Measurements from ENCODE around the gene SETD5.

SETD5 gene

GRCh38 chr3:9412293-9412692, 14.9 kb downstream of the SETD5 start:
- DNase-seq, result no peak

- no peak for DNase-seq
Measured at GRCh38 chr3:9414826-9415225, 17.4 kb downstream of the SETD5 start.

GRCh38 chr3:9415485-9416138, 18.2 kb downstream of the SETD5 start:
- DNase-seq, result no peak

GRCh38 chr3:9416139-9416780, 18.8 kb downstream of the SETD5 start:
- DNase-seq, result no peak

- no peak for DNase-seq
Measured at GRCh38 chr3:9420850-9421549, 23.6 kb downstream of the SETD5 start.

- peak; percentile 84 to 99 for DNase-seq
Measured at GRCh38 chr3:9422712-9423424, 25.5 kb downstream of the SETD5 start.

- no peak for DNase-seq
Measured at GRCh38 chr3:9428411-9428810, 31.0 kb downstream of the SETD5 start.

- DNase-seq, result no peak
Measured at GRCh38 chr3:9430733-9431132, 33.3 kb downstream of the SETD5 start.

- no peak for DNase-seq
Measured at GRCh38 chr3:9433627-9434521, 36.5 kb downstream of the SETD5 start.

- DNase-seq, result no peak
Measured at GRCh38 chr3:9435316-9435715, 37.9 kb downstream of the SETD5 start.

GRCh38 chr3:9439331-9439730, 41.9 kb downstream of the SETD5 start:
- DNase-seq, result no peak

- DNase-seq, result no peak
Measured at GRCh38 chr3:9441501-9442221, 44.2 kb downstream of the SETD5 start.

GRCh38 chr3:9448071-9448470, 50.7 kb downstream of the SETD5 start:
- no peak for DNase-seq

GRCh38 chr3:9448643-9449042, 51.2 kb downstream of the SETD5 start:
- DNase-seq, result peak in 1 of 2 donors; percentile 5

- no peak for DNase-seq
Measured at GRCh38 chr3:9450126-9450525, 52.7 kb downstream of the SETD5 start.

GRCh38 chr3:9450991-9451390, 53.6 kb downstream of the SETD5 start:
- DNase-seq, result no peak

GRCh38 chr3:9452417-9452816, 55.0 kb downstream of the SETD5 start:
- no peak for DNase-seq

- DNase-seq, result no peak
Measured at GRCh38 chr3:9455596-9456131, 58.2 kb downstream of the SETD5 start.

- DNase-seq, result no peak
Measured at GRCh38 chr3:9467451-9467850, 70.0 kb downstream of the SETD5 start.

- no peak for DNase-seq
Measured at GRCh38 chr3:9468460-9468859, 71.0 kb downstream of the SETD5 start.

- no peak for DNase-seq
Measured at GRCh38 chr3:9469986-9470385, 72.6 kb downstream of the SETD5 start.

Measured in hippocampal formation (tissue), 2 donors.